Activated naive CD4-positive, alpha-beta T cell treated with anti-CD3 and anti-CD28 coated beads, Interleukin-2, amount 50 U/mL, for 24 hours (primary cell): ENCODE measurements around the gene B4GALNT2.
A peak's percentile ranks its signal among the peaks of the same experiment; 100 is the strongest.
"Not testable (repeated sequence)": the region's sequence is repeated elsewhere in the genome, so short reads cannot be mapped to it uniquely, and the experiment has no call there.

Experiments used
- H3K27ac Mint-ChIP-seq: one replicate; pipeline ENCODE4 v1.8.0; 2021; ENCODE audit warnings: mild to moderate bottlenecking, mixed read lengths
- H3K27me3 Mint-ChIP-seq: one replicate; pipeline ENCODE4 v1.8.0; 2021; ENCODE audit warnings: mixed read lengths
- H3K36me3 Mint-ChIP-seq: one replicate; pipeline ENCODE4 v1.8.0; 2021; ENCODE audit warnings: mixed read lengths
- H3K4me1 Mint-ChIP-seq: one replicate; pipeline ENCODE4 v1.8.0; 2021; ENCODE audit warnings: mixed read lengths
- H3K4me3 Mint-ChIP-seq: one replicate; pipeline ENCODE4 v1.8.0; 2021; ENCODE audit warnings: mild to moderate bottlenecking, mixed read lengths
- H3K9me3 Mint-ChIP-seq: one replicate; pipeline ENCODE4 v1.8.0; 2021; ENCODE audit warnings: mixed read lengths

B4GALNT2 gene

GRCh38 chr17:49145654-49146053 lies 13.1 kb downstream of the B4GALNT2 start:
- not testable (repeated sequence) for H3K27ac Mint-ChIP-seq, H3K36me3 Mint-ChIP-seq, H3K4me1 Mint-ChIP-seq, H3K4me3 Mint-ChIP-seq, H3K9me3 Mint-ChIP-seq
- peaks cover 17% of the 10 kb centered on the region for H3K27me3 Mint-ChIP-seq

GRCh38 chr17:49146620-49147306 lies 14.2 kb downstream of the B4GALNT2 start:
- Mint-ChIP-seq H3K9me3 (no peaks in the 10 kb centered on the region), H3K36me3 (no peaks in the 10 kb centered on the region), H3K4me3 (no peak overlapping the region), H3K27ac (no peak overlapping the region), H3K27me3 (peaks cover 13% of the 10 kb centered on the region), H3K4me1 (no peaks in the 10 kb centered on the region)

- no peaks in the 10 kb centered on the region for H3K9me3 Mint-ChIP-seq
- H3K36me3 Mint-ChIP-seq: no peaks in the 10 kb centered on the region
- peaks cover 13% of the 10 kb centered on the region for H3K27me3 Mint-ChIP-seq
- no peak overlapping the region for H3K27ac Mint-ChIP-seq
- H3K4me1 Mint-ChIP-seq: no peaks in the 10 kb centered on the region
- H3K4me3 Mint-ChIP-seq: no peak overlapping the region
These were observed 15.6 kb downstream of the B4GALNT2 start for GRCh38 chr17:49148171-49148570.

GRCh38 chr17:49151996-49152395 lies 19.4 kb downstream of the B4GALNT2 start:
- no peaks in the 10 kb centered on the region for H3K36me3 Mint-ChIP-seq
- H3K9me3 Mint-ChIP-seq: no peaks in the 10 kb centered on the region
- peaks cover 3% of the 10 kb centered on the region for H3K27me3 Mint-ChIP-seq
- H3K4me1 Mint-ChIP-seq: no peaks in the 10 kb centered on the region
- no peak overlapping the region for H3K4me3 Mint-ChIP-seq
- H3K27ac Mint-ChIP-seq: no peak overlapping the region

- no peak overlapping the region for H3K4me3 Mint-ChIP-seq
- peaks cover 9% of the 10 kb centered on the region for H3K27me3 Mint-ChIP-seq
- no peak overlapping the region for H3K27ac Mint-ChIP-seq
- H3K36me3 Mint-ChIP-seq: no peaks in the 10 kb centered on the region
- no peaks in the 10 kb centered on the region for H3K9me3 Mint-ChIP-seq
- no peaks in the 10 kb centered on the region for H3K4me1 Mint-ChIP-seq
These were observed 23.7 kb downstream of the B4GALNT2 start for GRCh38 chr17:49156256-49156655.

GRCh38 chr17:49157784-49158183 lies 25.2 kb downstream of the B4GALNT2 start:
- H3K4me3 Mint-ChIP-seq: no peak overlapping the region
- H3K4me1 Mint-ChIP-seq: no peaks in the 10 kb centered on the region
- peaks cover 9% of the 10 kb centered on the region for H3K27me3 Mint-ChIP-seq
- no peaks in the 10 kb centered on the region for H3K9me3 Mint-ChIP-seq
- H3K36me3 Mint-ChIP-seq: no peaks in the 10 kb centered on the region
- no peak overlapping the region for H3K27ac Mint-ChIP-seq

GRCh38 chr17:49162866-49163265 lies 30.3 kb downstream of the B4GALNT2 start:
- H3K27me3 Mint-ChIP-seq: peaks cover 7% of the 10 kb centered on the region
- no peak overlapping the region for H3K27ac Mint-ChIP-seq
- H3K9me3 Mint-ChIP-seq: no peaks in the 10 kb centered on the region
- no peaks in the 10 kb centered on the region for H3K4me1 Mint-ChIP-seq
- no peak overlapping the region for H3K4me3 Mint-ChIP-seq
- no peaks in the 10 kb centered on the region for H3K36me3 Mint-ChIP-seq

GRCh38 chr17:49165143-49165542 lies 32.6 kb downstream of the B4GALNT2 start:
- H3K27me3 Mint-ChIP-seq: peaks cover 17% of the 10 kb centered on the region
- no peaks in the 10 kb centered on the region for H3K4me1 Mint-ChIP-seq
- H3K9me3 Mint-ChIP-seq: no peaks in the 10 kb centered on the region
- H3K4me3 Mint-ChIP-seq: no peak overlapping the region
- H3K27ac Mint-ChIP-seq: no peak overlapping the region
- H3K36me3 Mint-ChIP-seq: no peaks in the 10 kb centered on the region

- peaks cover 2% of the 10 kb centered on the region for H3K9me3 Mint-ChIP-seq
- no peaks in the 10 kb centered on the region for H3K4me1 Mint-ChIP-seq
- H3K4me3 Mint-ChIP-seq: no peak overlapping the region
- no peaks in the 10 kb centered on the region for H3K36me3 Mint-ChIP-seq
- no peak overlapping the region for H3K27ac Mint-ChIP-seq
- H3K27me3 Mint-ChIP-seq: peaks cover 35% of the 10 kb centered on the region
These were observed 36.1 kb downstream of the B4GALNT2 start for GRCh38 chr17:49168706-49169105.

- Mint-ChIP-seq H3K9me3 (peaks cover 14% of the 10 kb centered on the region), H3K27ac (no peak overlapping the region), H3K4me3 (no peak overlapping the region), H3K36me3 (peaks cover 1% of the 10 kb centered on the region), H3K4me1 (no peaks in the 10 kb centered on the region), H3K27me3 (peaks cover 40% of the 10 kb centered on the region)
These were observed 37.6 kb downstream of the B4GALNT2 start for GRCh38 chr17:49170216-49170615.

- peaks cover 17% of the 10 kb centered on the region for H3K9me3 Mint-ChIP-seq
- not testable (repeated sequence) for H3K27ac Mint-ChIP-seq, H3K36me3 Mint-ChIP-seq, H3K4me1 Mint-ChIP-seq, H3K4me3 Mint-ChIP-seq
- H3K27me3 Mint-ChIP-seq: peaks cover 42% of the 10 kb centered on the region
These were observed 38.1 kb downstream of the B4GALNT2 start for GRCh38 chr17:49170711-49171110.

- Mint-ChIP-seq H3K27me3 (peaks cover 23% of the 10 kb centered on the region), H3K9me3 (peaks cover 20% of the 10 kb centered on the region)
- not testable (repeated sequence) for H3K4me3 Mint-ChIP-seq, H3K4me1 Mint-ChIP-seq, H3K27ac Mint-ChIP-seq, H3K36me3 Mint-ChIP-seq
These were observed 43.4 kb downstream of the B4GALNT2 start for GRCh38 chr17:49175978-49176377.

- H3K4me3 Mint-ChIP-seq: no peak overlapping the region
- peaks cover 5% of the 10 kb centered on the region for H3K9me3 Mint-ChIP-seq
- peak overlapping the region; percentile 59 for H3K27ac Mint-ChIP-seq
- H3K4me1 Mint-ChIP-seq: peaks cover 3% of the 10 kb centered on the region
- H3K27me3 Mint-ChIP-seq: peaks cover 1% of the 10 kb centered on the region
- peaks cover under 1% of the 10 kb centered on the region for H3K36me3 Mint-ChIP-seq
These were observed 47.7 kb downstream of the B4GALNT2 start for GRCh38 chr17:49180303-49180702.

- no peak overlapping the region for H3K27ac Mint-ChIP-seq
- H3K4me3 Mint-ChIP-seq: no peak overlapping the region
- H3K9me3 Mint-ChIP-seq: peaks cover 1% of the 10 kb centered on the region
- H3K36me3 Mint-ChIP-seq: peaks cover 3% of the 10 kb centered on the region
- H3K27me3 Mint-ChIP-seq: no peaks in the 10 kb centered on the region
- peaks cover 3% of the 10 kb centered on the region for H3K4me1 Mint-ChIP-seq
These were observed 48.5 kb downstream of the B4GALNT2 start for GRCh38 chr17:49180998-49181635.

GRCh38 chr17:49183341-49183740 lies 50.8 kb downstream of the B4GALNT2 start:
- no peak overlapping the region for H3K4me3 Mint-ChIP-seq
- peaks cover 3% of the 10 kb centered on the region for H3K4me1 Mint-ChIP-seq
- peaks cover 4% of the 10 kb centered on the region for H3K9me3 Mint-ChIP-seq
- H3K27me3 Mint-ChIP-seq: no peaks in the 10 kb centered on the region
- H3K36me3 Mint-ChIP-seq: peaks cover 3% of the 10 kb centered on the region
- H3K27ac Mint-ChIP-seq: no peak overlapping the region

GRCh38 chr17:49183801-49184200 lies 51.2 kb downstream of the B4GALNT2 start:
- peaks cover 4% of the 10 kb centered on the region for H3K9me3 Mint-ChIP-seq
- H3K27ac Mint-ChIP-seq: no peak overlapping the region
- peaks cover 3% of the 10 kb centered on the region for H3K36me3 Mint-ChIP-seq

GRCh38 chr17:49184522-49184921 lies 52.0 kb downstream of the B4GALNT2 start:
- H3K27ac Mint-ChIP-seq, H3K36me3 Mint-ChIP-seq, H3K9me3 Mint-ChIP-seq, H3K4me3 Mint-ChIP-seq, H3K27me3 Mint-ChIP-seq, H3K4me1 Mint-ChIP-seq: not testable (repeated sequence)

More at GRCh38 chr17:49183801-49184200, 51.2 kb downstream of the B4GALNT2 start:
- H3K4me1 Mint-ChIP-seq: peaks cover 3% of the 10 kb centered on the region
- no peak overlapping the region for H3K4me3 Mint-ChIP-seq
- H3K27me3 Mint-ChIP-seq: no peaks in the 10 kb centered on the region
